GM18861 (cell line): ENCODE data around the gene GARIN3.
"Not testable (repeated sequence)": the region's sequence is repeated elsewhere in the genome, so short reads cannot be mapped to it uniquely, and the experiment has no call there.

Experiments
- ATAC-seq: cut with Tn5 transposase; IDR thresholded peaks from one replicate; pipeline ENCODE4 v1.9.1; 2021; ENCODE audit not compliant: unreplicated experiment

GARIN3 gene

GRCh38 chr5:157186309-157187045, 20.4 kb upstream of the GARIN3 start:
- no peak for ATAC-seq

GRCh38 chr5:157185122-157185521, 19.1 kb upstream of the GARIN3 start:
- not testable (repeated sequence) for ATAC-seq

- no peak for ATAC-seq
Observed at GRCh38 chr5:157184117-157184670, 18.1 kb upstream of the GARIN3 start.

GRCh38 chr5:157182143-157182757, 16.2 kb upstream of the GARIN3 start:
- no peak for ATAC-seq

- no peak for ATAC-seq
Observed at GRCh38 chr5:157180374-157181264, 14.6 kb upstream of the GARIN3 start, which contains the start of gene ITK. Gene ITK (plus strand): TSS chr5:157180840. CDS start chr5:157180978, 138 bp downstream.

- no peak for ATAC-seq
Observed at GRCh38 chr5:157178966-157179365, 12.9 kb upstream of the GARIN3 start.

GRCh38 chr5:157177953-157178352, 11.9 kb upstream of the GARIN3 start:
- no peak for ATAC-seq

- ATAC-seq, result no peak
Observed at GRCh38 chr5:157175071-157175612, 9.1 kb upstream of the GARIN3 start.

GRCh38 chr5:157172403-157172802, 6.3 kb upstream of the GARIN3 start:
- ATAC-seq, result peak; percentile 99

- no peak for ATAC-seq
Observed at GRCh38 chr5:157168286-157168685, 2.2 kb upstream of the GARIN3 start.

GRCh38 chr5:157167214-157167621, 1.2 kb upstream of the GARIN3 start:
- no peak for ATAC-seq

GRCh38 chr5:157165668-157166067, 396 bp downstream of the GARIN3 start:
- no peak for ATAC-seq

- ATAC-seq, result no peak
Observed at GRCh38 chr5:157165261-157165660, 803 bp downstream of the GARIN3 start.

- no peak for ATAC-seq
Observed at GRCh38 chr5:157164521-157164920, 1.5 kb downstream of the GARIN3 start.

- no peak for ATAC-seq
Observed at GRCh38 chr5:157162919-157163510, 3.0 kb downstream of the GARIN3 start.

- ATAC-seq, result no peak
Observed at GRCh38 chr5:157161996-157162395, 4.1 kb downstream of the GARIN3 start.

- ATAC-seq, result no peak
Observed at GRCh38 chr5:157160001-157160400, 6.1 kb downstream of the GARIN3 start.

- ATAC-seq, result no peak
Observed at GRCh38 chr5:157159209-157159751, 6.8 kb downstream of the GARIN3 start.

- ATAC-seq, result no peak
Observed at GRCh38 chr5:157157293-157157891, 8.7 kb downstream of the GARIN3 start.

GRCh38 chr5:157155297-157155696, 10.8 kb downstream of the GARIN3 start:
- no peak for ATAC-seq
